CD4-positive, alpha-beta T cell treated with Interleukin-6 for 4 hours (primary cell): ENCODE results near the gene ARMC5.
"Not testable (repeated sequence)": the region's sequence is repeated elsewhere in the genome, so short reads cannot be mapped to it uniquely, and the experiment has no call there.

Experiments used
- DNase-seq: peaks from one replicate; pipeline ENCODE4 v3.0.0-alpha.2; 2020; ENCODE audit warnings: mixed read lengths

The ARMC5 gene

GRCh38 chr16:31478956-31479355, 19.7 kb downstream of the ARMC5 start:
- no peak for DNase-seq

DNA sequence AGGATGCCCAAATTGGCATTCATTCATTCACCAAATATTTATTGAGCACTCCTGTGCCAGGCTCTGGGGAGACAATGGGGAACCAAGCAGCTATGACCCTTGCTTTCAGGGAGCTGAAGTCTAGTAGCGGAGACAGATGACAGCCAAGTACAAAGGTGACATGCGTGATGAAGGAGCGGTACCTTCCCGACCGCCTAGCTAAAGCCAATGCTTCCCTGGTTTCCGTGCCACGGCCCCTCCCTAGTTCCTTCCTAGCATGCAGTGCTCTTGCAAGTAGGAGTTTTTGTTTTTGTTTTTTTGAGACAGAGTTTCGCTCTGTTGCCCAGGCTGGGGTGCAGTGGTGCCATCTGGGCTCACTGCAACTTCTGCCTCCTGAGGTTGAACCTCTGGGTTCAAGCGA, 20.4 kb downstream of the ARMC5 start:
- no peak for DNase-seq

DNA sequence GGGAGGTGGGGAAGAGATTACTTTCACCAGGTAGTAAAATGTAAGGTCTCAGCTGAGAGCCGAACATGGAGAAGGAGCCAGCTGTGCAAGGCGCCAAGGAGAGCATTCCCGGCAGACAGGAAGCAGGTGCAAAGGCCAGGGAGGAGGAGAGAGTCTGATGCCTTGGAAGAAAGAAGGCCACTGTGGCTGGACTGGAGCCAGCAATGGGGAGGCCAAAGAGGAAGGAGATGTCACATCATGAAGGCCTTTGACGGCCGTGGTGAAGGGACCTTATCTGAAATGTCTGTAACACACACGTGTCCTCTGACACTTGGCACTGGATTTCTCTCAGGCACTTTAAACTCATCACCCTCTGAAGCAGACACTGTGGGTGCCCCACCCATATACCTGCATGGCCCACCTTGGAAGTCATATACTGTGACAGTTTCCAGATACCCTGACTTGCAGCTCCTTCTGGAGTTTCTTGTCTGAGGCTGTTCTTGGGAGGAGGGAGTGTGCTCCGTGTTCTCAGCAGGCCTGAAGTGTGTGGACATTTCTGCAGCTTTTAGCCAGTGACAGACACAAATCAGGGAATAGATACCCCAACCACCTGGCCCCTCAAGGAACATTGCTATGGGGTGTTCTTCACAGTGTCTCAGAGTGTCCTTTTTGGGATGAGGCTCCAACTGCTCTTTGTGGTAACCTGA, 21.7 kb downstream of the ARMC5 start:
- DNase-seq = no peak

DNA sequence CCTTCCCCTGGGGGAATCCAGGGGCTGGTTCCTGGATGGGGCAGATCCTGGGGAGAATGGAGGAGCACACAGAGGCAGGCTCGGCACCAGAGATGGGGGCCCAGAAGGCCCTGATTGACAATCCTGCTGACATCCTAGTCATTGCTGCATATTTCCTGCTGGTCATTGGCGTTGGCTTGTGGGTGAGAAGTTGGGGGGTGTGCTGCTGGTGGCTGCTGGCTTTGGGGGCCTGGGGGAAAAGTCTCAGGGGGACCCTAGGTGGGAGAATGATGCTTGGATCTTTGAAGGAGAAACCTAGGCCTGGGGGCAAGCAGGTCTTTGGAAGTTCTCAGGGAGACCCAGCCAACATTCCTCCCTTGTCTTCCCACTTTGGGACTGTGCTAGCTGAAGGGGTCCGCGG, 23.8 kb downstream of the ARMC5 start, which contains the start of gene SLC5A2:
Gene SLC5A2 (plus strand): TSS at position 43 of the 400 bp plus-strand sequence. CDS start 14 bp downstream, at position 57.
- no peak for DNase-seq

- not testable (repeated sequence) for DNase-seq
Observed at GRCh38 chr16:31484048-31484447, 24.7 kb downstream of the ARMC5 start.

GRCh38 chr16:31484491-31485171, 25.3 kb downstream of the ARMC5 start:
- DNase-seq = no peak

DNA sequence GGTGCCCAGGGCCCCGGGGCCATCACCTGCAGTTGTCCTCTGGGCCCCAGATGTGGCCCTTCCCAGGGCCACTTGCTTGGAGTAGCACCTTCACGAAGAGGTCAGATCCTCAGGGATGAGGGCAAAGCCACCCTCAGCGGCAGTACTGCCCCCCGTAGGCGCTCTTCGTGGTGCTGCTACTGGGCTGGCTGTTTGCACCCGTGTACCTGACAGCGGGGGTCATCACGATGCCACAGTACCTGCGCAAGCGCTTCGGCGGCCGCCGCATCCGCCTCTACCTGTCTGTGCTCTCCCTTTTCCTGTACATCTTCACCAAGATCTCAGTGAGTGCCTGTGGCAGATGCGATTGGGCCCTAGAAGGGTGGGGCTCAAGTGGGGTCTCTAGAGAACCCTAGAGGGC, 26.3 kb downstream of the ARMC5 start:
- DNase-seq = no peak

DNA sequence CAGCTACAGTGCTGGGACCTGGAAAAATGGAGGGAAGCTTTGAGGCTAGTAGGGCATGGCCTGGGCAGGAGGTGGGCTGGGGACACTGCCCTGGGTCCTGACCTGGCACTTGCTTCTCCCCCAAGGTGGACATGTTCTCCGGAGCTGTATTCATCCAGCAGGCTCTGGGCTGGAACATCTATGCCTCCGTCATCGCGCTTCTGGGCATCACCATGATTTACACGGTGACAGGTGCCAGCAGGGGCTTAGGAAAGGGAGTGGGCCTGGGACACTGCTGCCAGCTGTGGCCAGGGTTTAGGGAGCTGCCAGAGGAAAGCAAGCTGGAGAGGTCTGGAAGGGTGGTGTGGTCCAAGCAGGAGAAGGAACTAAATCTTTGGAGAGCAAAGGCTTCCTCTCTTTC, 26.7 kb downstream of the ARMC5 start:
- no peak for DNase-seq

- DNase-seq = no peak
Observed at GRCh38 chr16:31487071-31487719, 27.9 kb downstream of the ARMC5 start.

DNA sequence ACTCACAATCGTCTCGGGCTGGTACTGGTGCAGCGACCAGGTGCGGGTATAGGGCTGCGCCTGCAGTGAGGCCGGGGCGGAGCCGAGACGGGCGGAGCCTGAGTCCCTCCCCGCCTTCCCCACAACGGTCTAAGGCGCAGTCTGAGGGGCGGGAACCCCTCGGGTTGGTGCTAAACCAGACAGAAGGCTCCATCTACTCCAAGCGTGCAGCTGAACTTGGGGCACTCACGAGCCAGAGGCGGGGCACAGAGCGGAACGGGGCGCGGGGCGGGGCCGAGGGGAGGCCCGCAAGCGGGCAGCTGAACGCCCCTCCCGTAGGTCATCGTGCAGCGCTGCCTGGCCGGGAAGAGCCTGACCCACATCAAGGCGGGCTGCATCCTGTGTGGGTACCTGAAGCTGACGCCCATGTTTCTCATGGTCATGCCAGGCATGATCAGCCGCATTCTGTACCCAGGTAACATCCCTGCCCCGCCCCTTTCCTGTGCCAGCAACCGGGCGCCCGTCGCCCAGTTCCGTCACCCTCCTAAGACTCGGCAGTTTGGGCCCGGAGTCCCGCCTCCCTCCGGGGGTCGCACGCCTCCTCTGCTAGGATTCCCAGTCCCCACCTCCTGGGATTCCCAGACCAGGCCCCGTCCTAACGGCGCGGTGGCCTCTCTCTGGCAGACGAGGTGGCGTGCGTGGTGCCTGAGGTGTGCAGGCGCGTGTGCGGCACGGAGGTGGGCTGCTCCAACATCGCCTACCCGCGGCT, 28.6 kb downstream of the ARMC5 start:
- DNase-seq = peak; percentile 89

DNA sequence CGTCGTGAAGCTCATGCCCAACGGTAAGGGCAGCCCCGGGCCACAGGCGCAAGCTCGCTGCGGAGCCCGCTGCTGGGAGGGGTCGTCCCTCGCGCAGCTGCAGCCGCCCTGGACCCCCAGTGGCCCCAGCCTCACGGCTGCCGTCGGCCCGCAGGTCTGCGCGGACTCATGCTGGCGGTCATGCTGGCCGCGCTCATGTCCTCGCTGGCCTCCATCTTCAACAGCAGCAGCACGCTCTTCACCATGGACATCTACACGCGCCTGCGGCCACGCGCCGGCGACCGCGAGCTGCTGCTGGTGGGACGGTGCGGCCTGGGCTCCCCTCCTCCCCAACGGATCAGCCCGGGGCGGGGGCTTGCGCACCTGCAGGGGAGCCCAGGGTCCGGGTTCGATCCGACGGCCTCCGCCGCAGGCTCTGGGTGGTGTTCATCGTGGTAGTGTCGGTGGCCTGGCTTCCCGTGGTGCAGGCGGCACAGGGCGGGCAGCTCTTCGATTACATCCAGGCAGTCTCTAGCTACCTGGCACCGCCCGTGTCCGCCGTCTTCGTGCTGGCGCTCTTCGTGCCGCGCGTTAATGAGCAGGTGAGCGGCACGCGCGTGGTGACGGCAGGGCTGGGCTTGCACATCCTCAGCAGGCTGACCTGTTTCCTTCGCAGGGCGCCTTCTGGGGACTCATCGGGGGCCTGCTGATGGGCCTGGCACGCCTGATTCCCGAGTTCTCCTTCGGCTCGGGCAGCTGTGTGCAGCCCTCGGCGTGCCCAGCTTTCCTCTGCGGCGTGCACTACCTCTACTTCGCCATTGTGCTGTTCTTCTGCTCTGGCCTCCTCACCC, 29.4 kb downstream of the ARMC5 start:
- no peak for DNase-seq

- no peak for DNase-seq
Observed at GRCh38 chr16:31489298-31489564, 29.9 kb downstream of the ARMC5 start.

DNA sequence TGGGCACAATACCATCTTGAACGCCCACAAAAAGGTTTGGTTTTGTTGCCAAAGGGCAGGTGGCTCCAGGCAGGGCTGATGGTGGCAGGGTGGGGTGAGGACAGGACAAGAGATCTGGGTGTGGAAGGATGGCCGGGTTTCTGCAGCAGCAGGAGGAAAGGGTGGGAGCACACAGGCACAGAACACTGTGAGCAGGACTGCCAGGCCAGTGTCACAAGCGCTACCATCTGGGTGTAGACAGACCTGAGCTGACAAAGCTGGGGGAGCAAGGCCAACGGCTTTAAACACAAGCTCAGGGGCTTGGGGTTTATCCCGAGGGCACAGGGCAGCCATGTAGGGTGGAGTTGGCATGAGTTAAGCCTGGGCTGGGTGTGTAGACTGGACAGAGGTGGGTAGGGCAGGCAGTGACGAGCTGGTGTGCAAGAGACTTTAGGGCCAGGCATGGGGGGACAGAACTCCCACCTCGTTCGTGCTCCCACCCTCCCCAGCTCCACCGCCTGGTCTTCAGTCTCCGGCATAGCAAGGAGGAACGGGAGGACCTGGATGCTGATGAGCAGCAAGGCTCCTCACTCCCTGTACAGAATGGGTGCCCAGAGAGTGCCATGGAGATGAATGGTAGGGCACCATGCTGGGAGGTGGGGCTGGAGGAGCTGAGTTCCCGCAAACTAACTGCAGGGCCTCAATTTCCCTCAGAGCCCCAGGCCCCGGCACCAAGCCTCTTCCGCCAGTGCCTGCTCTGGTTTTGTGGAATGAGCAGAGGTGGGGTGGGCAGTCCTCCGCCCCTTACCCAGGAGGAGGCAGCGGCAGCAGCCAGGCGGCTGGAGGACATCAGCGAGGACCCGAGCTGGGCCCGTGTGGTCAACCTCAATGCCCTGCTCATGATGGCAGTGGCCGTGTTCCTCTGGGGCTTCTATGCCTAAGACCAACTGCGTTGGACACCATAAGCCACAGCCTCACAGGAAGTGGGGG, 30.6 kb downstream of the ARMC5 start:
- DNase-seq = no peak

DNA sequence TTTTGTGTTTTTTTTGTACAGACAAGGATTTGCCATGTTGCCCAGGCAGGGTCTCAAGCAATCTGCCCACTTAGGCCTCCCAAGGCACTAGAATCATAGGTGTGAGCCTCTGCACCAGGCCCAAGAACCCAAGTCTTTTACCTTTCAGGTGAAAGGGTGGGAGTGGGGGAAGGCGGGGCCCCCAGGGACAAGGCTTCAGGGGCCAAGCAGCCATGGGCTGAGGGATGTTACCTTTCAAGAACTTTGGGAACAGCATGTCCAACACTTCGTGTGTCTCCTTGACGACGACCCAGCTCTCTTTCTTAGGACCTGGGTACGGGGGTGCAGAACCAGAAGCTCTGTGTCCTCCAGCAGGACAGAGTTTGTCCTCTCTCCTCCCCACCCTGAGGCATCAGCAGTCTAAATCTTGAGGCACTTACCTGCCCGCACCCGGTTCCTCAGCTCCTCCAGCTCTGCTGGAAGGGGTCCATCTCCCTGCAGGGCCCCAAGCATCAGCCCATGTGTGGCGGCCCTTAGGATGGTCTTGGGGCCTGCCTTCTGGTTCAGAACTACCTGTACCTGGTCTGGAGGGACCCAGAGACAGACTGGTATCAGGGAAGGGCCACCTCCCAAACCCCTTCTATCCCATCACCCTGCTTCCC, 32.6 kb downstream of the ARMC5 start:
- no peak for DNase-seq

- no peak for DNase-seq
Observed at GRCh38 chr16:31493506-31494125, 34.3 kb downstream of the ARMC5 start.

DNA sequence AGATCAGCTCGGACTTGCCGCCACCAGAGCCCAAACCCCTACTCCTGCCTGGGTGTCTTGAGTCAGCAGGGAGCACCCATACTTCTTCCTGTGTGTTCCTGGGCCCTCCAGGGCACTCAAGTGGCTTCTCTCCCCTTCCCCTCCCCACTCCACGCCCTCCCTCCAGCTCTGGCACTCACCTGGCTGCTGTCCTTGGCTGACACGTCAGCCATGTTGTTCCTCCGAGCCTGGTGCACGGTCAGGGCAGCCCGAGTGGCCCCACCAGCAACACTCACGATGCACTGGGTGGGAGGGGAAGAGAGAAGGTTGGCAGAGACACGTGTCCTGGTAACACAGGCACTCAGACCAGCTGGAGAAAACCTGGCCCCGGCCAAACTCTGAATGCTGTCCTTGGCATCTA, 37.4 kb downstream of the ARMC5 start:
- no peak for DNase-seq

DNA sequence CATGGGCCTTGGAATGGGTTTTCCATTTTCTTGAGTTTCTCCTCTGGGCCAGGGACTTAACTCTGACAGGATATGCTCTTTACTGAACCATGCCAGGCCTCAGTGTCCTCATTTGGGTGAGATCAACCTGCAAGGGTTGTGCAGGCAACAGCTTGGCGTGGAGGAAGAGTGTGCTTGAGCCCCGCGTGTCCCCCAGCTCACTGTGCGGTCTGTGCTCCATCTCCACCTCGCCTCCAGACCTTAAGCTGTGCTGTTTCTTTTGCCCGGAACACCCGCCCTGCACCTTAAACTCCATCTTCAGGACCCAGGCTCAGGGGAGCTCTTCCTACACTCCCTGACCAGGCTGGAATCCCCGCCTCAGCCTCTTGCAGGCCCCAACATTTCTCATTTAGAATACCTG, 39.2 kb downstream of the ARMC5 start:
- DNase-seq = no peak

DNA sequence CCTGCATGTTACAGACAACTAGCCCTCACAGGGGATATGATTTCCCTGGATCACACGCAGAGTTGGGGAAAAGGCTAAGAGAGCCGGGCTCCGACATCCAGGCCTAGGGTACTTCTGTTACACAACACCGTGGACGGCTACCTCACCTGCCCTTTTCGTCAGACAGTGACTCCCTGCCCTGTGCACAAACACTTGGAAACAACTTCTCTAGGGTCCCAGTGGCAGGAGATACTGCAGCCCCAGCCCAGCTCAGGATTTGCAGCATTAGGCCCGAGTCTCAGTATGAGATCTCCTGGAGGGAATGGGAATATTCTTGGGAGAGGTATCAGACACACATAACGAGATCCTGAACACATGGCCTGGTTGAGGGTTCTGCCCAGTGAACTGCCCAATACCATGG, 40.6 kb downstream of the ARMC5 start:
- DNase-seq = no peak

DNA sequence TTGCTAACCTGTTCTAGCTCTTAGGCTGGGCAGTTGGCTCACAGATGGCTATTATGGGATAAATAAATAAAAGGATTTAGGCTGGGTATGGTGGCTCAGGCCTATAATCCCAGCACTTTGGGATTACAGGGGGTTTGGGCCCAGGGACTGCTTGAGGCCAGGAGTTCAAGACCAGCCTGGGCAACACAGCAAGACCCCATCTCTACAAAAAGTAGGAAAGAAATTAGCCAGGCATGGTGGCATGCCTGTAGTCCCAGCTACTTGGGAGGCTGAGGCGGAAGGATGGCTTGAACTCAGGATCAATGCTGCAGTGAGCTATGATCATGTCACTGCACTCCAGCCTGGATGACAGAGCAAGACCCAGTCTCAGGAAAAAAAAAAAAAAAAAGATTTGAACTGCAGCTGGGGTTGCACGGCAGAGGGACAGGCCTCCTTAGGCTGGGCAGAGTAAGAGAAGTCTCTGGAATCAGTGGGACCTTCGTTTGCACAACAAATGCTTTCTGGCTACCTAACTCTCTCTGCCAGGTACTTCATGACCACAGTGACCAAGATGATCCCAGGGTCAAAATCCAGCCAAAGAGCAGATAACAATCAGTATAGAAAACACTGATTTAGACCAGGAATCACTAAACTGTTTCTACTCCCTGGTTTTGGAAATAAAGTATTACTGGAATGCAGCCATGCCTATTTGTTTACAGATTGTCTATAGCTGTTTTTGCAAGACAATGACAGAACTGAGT, 42.1 kb downstream of the ARMC5 start:
- no peak for DNase-seq

DNA sequence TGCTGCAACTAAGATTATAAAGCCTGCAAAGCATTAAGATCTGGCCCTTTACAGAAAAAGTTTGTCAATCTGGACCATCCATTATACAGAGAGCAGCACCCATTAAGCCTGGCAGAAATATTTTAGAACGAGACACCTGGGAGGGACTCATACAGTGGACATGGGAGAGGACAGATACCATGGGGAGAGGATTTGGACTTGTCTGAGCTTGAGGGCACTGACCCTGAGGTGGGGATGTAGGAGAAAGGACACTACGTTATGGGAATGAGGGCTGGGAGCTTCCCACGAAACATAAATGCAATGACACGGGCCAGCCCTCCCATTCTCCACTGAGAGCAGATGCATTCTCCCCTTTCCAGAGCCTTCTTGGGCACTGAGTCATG, 42.7 kb downstream of the ARMC5 start:
- DNase-seq = no peak
